DND-41 (cell line): ENCODE data around the gene PPP1R1B.

Source experiments
- CTCF ChIP-seq: IDR thresholded peaks from 2 replicates; pipeline ENCODE4 v1.5.1; 2012; ENCODE audit warnings: borderline replicate concordance, low read length, moderate library complexity, mild to moderate bottlenecking; ENCODE audit not compliant: poor library complexity, severe bottlenecking; ENCODE audit errors: extremely low read depth
- EZH2 ChIP-seq: IDR thresholded peaks from 3 replicates; pipeline ENCODE4 v1.6.1; 2012; ENCODE audit warnings: borderline replicate concordance, low read depth, mild to moderate bottlenecking, moderate library complexity, low read length, inconsistent platforms; ENCODE audit not compliant: severe bottlenecking

- no peak for TF ChIP-seq EZH2
- TF ChIP-seq CTCF, result no peak
These were observed 52.9 kb downstream of the PPP1R1B start for GRCh38 chr17:39679521-39680192.
